HG02840 (cell line): ENCODE data around the gene GRM4.
"Not testable (repeated sequence)": the region's sequence is repeated elsewhere in the genome, so short reads cannot be mapped to it uniquely, and the experiment has no call there.

Experiments used
- ATAC-seq: cut with Tn5 transposase; IDR thresholded peaks from one replicate; pipeline ENCODE4 v1.9.1; 2021; ENCODE audit warnings: mild to moderate bottlenecking, moderate library complexity, moderate number of reproducible peaks; ENCODE audit not compliant: unreplicated experiment, low FRiP score

GRM4 gene

DNA sequence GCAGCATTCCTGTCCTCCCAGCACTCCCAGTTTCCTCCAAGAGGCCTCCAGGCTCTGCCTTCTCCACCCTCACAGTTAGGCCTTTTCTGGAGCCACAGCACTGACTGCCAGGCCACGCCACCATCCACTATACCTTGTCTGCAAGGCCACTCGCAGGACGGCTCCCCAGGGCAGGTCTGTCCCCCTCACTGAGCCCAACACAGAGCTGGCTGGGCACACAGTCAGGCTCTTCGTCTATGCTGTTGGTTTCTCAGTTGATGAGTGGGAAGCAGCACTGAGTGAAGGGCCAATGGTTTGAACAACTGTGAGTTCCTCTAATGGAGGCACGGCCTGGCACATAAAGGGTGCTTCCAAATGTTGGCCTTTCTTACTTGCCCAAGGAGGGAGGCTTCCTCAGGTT lies 95.2 kb downstream of the GRM4 start:
- ATAC-seq = no peak

- ATAC-seq = no peak
These were observed 96.2 kb downstream of the GRM4 start for GRCh38 chr6:34049395-34050342.

DNA sequence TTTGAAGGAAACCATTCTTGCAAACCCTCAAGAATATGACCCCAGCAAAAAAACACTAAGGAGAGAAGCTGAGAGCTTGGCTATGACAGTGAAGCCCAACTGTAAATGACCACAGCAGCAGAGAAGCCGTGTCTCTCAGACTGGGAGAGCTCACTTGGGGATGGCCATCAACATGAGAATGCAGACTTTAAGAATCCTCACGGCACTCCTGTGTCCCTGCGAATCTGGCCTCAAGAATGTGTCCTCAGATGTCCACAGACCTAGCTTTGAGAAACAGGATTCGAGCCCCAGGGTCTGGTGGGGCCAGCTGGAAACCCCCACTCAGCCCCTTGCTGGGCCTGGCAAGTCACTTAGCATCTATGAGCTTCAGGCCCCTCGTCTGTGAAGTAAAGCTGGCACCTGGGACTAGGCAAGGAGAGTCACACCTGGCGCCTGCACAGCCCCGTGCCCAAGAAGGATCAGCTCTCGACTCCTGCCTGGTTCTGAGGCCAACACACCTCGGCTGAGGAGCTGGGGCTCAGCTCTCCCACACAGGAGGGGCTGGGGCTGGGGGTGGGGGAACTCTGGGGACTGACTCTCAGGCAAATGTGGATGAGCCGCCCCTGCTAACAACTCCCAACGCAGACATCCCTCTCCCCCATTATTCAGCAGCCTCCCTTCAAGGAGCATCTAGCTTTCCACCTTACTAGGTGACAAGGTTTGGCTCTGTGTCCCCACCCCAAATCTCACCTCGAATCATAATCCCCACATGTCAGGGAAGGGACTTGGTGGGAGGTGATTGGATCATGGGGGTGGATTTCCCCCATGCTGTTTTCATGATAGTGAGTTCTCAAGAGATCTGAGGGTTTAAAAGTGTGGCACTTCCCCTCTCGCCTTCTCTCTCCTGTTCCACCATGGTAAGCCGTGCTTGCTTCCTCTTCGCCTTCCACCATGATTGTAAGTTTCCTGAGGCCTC lies 97.7 kb downstream of the GRM4 start:
- no peak for ATAC-seq

GRCh38 chr6:34046617-34047016 lies 99.3 kb downstream of the GRM4 start:
- no peak for ATAC-seq

GRCh38 chr6:34045771-34046170 lies 100.1 kb downstream of the GRM4 start:
- ATAC-seq = no peak

DNA sequence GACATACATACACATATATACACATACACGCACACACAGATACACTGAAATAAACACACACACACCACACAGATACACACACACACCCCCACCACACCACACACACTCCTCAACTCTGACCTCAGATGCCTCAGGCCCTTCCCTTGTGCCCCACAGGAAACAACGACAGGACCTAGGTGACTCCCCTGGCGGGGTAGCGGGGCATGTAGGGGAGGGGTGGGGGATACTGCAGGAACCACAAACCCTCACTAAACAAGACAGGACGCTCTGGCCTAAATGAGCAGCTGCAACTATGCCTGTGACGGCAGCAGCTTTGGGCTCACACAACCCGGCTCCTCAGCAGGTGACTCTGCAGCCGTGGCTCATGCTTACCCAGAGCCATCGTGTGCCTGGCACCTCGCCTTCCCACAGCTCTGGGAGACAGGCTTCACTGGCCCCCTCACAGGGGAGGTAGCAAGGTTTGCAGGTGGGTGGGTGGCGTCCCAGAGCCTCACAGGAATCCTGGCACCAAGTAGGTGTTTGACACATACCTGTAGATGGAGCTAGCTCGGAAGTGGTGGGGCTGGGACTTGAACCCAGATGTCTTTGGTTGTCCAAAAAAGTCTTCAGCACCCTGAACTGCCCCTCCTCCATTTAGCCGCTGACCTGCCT lies 100.8 kb downstream of the GRM4 start:
- no peak for ATAC-seq

GRCh38 chr6:34043359-34043758 lies 102.5 kb downstream of the GRM4 start:
- ATAC-seq = no peak

DNA sequence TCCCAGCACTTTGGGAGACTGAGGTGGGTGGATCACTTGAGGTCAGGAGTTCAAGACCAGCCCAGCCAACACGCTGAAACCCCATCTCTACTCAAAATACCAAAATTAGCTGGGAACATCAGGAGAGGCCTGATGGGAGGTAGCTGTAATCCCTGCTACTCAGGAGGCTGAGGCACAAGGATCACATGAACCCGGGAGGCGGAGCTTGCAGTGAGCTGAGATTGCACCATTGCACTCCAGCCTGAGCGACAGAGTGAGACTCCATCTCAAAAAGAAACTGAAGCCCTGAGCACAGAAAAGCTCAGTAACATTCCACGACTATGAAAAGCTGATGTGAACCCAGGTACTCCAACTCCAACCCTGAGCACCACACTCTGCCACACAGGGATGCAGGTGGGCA lies 103.9 kb downstream of the GRM4 start:
- ATAC-seq = not testable (repeated sequence)

- no peak for ATAC-seq
These were observed 104.5 kb downstream of the GRM4 start for GRCh38 chr6:34041385-34041784.

DNA sequence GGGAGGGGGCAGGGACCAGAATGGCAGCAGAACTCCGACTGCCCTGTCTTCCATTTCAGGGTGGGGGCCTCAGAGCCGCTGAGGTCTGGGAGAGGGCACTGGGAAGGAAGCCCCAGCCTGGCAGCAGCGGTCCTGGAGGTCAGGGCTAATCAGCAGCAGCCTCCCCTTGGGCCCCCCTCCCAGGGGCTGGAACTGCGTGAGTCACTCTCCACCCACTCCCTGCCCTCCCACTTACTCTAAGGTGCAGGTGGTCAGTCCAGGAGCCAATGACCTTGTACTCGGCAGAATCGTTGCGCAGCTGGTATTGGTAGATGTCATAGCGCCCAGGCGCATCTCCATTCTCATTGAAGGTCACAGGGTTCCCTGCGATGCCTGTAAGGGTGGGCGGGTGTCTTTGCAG lies 105.9 kb downstream of the GRM4 start:
- ATAC-seq = no peak

DNA sequence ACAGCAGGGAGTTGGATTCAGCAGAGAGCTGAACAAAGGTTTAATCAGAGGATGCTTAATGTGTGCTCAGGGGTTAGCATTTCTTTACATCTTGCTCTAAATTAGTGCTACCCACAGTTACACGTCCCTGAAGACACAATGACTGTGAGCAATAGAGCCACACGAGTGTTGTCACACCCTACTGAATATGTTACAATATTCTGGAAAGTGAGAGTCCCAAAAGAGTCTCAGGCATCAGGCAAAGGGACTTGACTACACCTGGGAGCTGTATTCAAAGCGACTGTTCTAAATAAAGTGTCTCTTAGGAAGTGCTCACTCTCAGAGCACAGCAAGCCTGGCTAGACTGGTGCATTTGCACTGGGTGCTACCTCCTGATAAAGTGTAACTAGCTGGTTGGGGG lies 108.7 kb downstream of the GRM4 start:
- ATAC-seq = no peak

- ATAC-seq = no peak
These were observed 109.4 kb downstream of the GRM4 start for GRCh38 chr6:34036357-34037069.

DNA sequence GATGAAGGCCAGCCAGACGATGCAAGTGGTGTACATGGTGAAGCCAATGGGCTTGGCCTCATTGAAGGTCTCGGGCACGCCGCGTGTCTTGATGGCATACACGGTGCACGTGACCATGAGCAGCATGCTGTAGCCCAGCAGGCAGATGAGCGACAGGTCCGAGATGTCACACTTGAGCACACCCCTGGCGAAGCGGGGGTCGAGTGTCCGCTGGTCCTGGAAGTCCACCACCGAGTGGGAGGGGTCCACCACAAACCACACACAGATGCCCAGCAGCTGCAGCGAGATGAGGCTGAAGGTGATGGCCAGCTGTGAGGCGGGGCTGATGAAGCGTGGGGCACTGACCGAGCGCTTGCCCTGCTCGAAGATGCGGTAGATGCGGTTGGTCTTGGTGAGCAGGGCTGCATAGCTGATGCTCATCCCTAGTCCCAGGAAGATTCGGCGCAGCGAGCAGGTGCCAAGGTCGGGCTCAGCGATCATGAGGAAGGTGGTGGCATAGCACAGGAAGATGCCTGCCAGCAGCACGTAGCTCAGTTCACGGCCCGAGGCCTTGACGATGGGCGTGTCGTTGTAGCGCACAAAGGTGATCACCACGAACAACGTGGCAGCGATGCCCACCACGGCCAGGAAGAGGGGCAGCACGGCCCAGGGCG lies 110.1 kb downstream of the GRM4 start:
- no peak for ATAC-seq

DNA sequence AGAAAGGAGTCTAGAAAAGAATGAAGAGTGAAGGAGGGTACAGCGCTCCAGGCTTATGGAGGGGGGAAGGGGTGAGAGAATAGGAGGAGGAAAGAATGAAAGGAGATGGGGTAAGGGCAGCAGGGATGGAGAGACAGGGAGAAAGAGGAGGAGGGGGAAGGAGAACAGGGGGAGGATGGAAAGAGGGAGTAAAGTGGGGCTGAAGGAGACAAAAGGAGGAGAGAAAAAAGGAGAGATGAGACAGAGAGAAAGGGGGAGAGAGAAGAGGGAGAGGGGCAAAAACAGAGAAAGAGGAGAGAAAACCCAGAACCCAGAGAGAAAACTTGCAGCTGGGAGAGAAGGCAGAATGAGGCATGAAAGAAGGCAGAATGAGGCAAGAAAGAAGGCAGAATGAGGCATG lies 110.7 kb downstream of the GRM4 start:
- no peak for ATAC-seq

DNA sequence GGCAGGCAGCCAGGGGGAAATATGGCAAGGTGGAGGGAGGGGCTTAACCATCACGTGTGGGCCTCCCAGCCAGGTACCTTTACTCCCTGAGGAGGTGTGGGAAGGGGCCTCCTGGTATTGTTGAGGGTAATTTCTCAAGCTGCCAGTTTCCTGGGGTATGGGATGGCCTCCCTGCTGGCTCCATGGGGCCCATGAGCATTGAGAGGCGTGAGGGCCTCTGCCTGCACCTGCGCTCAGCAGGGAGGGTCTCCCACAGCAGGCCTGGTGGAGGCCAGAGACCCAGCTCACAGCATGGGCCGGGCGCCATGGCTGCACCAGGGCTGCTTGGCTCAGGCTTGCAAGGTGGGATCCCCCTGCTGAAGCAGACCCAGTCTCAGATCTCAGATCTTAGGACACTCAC lies 113.0 kb downstream of the GRM4 start:
- no peak for ATAC-seq

GRCh38 chr6:34031625-34032383 lies 114.1 kb downstream of the GRM4 start:
- no peak for ATAC-seq

GRCh38 chr6:34030831-34031624 lies 114.9 kb downstream of the GRM4 start:
- no peak for ATAC-seq
